Measurements from ENCODE around the gene UGT3A1.

DNA sequence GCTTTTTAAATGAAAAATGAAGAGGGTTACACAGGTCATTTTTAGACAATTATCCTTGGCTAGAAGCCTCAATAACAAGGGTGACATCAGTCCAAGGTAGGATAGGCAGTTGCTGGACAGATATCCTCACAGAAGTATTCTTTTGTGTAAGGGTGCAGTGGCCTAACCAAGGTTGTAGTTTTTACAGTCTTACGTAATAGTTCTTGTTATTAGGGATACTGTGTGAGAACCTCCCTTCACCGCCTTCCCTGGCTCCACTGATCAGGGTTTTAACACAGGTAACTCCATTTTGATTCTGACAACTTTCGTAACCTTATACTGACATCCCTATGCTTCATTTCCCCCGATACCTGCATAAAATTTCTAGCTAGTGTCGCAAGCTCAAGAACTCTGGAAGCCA is 44.1 kb downstream of the UGT3A1 start:
- TF ChIP-seq, protein P1, sequence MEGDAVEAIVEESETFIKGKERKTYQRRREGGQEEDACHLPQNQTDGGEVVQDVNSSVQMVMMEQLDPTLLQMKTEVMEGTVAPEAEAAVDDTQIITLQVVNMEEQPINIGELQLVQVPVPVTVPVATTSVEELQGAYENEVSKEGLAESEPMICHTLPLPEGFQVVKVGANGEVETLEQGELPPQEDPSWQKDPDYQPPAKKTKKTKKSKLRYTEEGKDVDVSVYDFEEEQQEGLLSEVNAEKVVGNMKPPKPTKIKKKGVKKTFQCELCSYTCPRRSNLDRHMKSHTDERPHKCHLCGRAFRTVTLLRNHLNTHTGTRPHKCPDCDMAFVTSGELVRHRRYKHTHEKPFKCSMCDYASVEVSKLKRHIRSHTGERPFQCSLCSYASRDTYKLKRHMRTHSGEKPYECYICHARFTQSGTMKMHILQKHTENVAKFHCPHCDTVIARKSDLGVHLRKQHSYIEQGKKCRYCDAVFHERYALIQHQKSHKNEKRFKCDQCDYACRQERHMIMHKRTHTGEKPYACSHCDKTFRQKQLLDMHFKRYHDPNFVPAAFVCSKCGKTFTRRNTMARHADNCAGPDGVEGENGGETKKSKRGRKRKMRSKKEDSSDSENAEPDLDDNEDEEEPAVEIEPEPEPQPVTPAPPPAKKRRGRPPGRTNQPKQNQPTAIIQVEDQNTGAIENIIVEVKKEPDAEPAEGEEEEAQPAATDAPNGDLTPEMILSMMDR (IDR thresholded peaks at IDR 0.05) = no peak
- TF ChIP-seq EZH2phosphoT487 (IDR thresholded peaks at IDR 0.05) = no peak
- TF ChIP-seq EZH2 (IDR thresholded peaks at IDR 0.05) = no peak
